NCI-H82 treated with DMSO at 0.1 percent for 48 hours (cell line): ENCODE results near the gene DNM3.

Source experiments
- DNase-seq: peaks from one replicate; lab custom pipeline; 2025; ENCODE audit not compliant: unreplicated experiment; lab: John Stamatoyannopoulos, UW

The DNM3 gene

DNA sequence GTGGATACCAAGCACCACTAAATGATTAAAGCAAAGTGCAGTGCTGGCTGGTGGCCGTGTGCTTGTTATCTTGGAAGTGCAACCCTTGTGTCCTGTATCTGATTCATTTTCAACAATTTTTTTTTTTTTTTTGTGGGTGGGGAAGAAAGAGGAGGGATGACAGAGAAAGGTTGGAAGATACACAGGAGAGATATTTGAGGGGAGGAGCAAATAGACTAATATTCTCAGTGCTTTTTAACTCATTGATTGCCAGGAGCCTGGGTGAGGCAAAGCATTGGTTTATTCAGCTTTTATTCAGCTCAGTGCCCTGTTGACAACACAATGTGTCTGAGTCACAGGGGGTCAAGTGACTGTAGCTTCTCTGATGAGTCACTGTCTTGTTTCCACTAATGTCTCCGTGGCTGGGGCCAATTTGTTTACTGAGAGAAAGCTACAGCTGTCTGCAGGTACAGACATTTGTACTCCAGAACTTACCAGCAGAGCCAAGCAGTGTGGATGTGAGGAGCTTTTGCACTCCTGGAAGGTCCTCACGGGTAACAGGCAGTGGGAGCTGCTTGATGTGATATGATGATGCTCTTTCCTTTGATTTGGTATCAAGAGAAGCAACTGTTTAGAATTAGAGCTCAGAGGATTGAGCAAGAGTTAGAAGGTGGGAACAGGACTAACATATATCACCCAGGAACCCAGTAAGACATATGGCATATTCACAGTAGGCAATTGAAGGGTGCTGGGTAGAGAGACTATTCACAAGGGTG, 23.6 kb upstream of the DNM3 start:
- DNase-seq = no peak

GRCh38 chr1:171819946-171820345, 21.4 kb upstream of the DNM3 start:
- DNase-seq = no peak

DNA sequence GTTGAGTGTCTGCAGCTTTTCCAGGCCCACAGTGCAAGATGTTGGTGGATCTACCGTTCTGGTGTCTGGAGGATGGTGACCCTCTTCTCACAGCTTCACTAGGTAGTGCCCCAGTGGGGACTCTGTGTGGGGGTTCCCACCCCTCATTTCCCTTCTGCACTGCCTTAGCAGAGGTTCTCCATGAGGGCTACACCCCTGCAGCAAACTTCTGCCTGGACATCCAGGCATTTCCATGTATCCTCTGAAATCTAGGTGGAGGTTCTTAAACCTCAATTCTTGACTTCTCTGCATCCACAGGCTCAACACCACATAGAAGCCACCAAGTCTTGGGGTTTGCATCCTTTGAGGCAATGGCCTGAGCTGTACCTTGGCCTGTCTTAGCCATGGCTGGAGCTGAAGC, 14.3 kb upstream of the DNM3 start:
- no peak for DNase-seq

DNA sequence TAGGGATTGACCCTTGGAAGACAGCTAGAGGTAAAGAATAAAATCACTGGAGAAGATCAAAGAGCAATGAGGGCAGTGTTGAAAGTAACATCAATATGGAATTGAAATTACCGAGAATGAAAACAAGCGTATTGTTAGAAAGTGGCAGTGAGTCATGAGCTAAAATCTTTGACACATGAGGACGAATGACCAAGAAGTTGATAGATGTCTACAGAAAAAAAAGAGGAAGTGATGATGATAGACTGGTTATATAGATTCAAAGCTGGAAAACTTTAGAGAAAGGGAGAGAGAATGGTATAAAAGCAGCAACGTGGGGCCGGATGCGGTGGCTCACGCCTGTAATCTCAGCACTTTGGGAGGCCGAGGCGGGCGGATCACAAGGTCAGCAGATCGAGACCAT, 12.5 kb upstream of the DNM3 start:
- DNase-seq = no peak

DNA sequence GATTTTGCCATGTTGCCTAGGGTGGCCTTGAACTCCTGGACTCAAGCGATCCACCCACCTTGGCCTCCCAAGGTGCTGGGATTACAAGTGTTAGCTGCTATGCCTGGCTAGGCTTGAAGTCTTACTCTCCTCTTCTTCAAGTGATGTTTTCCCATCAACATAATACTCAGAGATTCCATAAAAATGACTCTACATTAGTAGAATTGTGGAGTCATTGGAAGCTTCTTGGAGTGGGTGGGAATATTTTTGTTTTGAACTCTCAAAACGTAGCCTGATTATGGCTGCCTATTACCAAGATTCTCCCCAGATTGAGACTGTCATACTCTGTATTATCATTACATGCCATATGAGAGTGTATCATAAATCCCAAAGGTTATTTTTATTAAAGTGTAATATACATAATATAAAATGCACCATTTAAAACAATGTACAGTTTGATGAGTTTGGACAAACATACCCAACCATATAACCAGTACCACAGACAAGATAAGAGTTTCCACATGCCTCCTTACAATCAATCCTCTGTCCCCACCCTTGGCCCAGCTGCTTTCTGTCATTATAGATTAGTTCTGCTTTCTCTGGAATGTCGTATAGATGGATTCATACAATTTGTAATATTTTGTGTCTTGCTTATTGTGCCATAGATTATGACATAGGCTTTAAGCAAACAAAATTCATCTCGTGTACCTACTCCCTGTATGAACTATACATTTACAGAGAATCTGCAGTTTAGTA, 8.0 kb upstream of the DNM3 start:
- DNase-seq = no peak

DNA sequence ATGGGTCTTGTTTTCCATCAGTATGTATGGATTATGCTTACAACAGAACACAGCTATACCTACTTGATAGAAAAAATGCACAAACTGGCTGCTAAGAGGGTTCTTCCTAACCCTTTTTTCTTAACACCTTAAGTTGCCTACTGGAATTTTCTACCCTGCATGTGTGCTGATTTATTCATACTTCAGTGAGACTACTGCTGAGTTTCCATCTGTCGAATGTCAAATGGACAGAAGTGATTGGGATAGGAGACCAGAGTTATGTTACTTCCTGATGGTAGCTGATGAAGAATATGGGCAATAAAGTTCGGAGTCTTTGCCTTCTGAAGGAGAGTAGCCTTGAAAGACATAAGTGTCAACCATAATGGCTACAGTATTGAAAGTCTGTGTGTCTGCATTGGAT, 6.5 kb upstream of the DNM3 start:
- no peak for DNase-seq

GRCh38 chr1:171835891-171836290, 5.4 kb upstream of the DNM3 start:
- DNase-seq = no peak

- DNase-seq = no peak
Observed at GRCh38 chr1:171841931-171842761, 848 bp downstream of the DNM3 start.

DNA sequence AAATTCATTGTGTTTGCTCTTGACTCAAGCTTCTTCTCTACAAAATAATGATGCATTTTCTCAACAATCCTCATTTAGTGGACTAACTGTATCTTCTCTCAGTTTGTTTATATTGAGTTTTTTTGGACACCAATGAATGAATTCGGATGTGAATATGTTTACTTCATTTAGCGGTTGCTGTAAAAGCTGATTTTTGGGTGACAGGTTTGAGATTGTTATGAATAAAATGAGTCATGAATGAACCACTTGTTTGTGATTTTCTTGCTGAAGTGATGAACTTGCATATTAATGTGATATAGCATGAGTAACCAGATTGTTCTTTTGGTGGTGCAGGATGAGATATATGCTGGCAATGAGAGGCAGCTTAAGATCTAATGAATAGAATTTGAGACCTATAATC, 3.1 kb downstream of the DNM3 start:
- DNase-seq = no peak

DNA sequence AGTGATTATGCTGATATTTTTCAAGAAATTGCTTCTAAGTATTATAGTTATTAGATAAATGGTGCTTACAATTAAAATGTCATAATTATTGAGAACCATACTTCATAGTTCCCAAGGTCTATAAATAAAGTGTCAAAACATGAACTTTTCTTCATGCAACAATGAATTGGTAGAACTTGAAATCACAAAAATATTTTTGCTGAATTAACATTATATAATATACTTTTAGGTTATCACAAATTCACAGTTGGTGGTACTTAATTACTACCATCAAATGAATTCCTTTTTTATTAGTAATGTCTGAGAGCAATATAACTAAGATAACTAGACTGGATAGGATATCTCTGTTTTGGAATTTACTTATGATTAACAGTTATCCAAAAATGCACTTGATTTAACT, 4.7 kb downstream of the DNM3 start:
- no peak for DNase-seq

- no peak for DNase-seq
Observed at GRCh38 chr1:171849245-171849898, 8.1 kb downstream of the DNM3 start.

DNA sequence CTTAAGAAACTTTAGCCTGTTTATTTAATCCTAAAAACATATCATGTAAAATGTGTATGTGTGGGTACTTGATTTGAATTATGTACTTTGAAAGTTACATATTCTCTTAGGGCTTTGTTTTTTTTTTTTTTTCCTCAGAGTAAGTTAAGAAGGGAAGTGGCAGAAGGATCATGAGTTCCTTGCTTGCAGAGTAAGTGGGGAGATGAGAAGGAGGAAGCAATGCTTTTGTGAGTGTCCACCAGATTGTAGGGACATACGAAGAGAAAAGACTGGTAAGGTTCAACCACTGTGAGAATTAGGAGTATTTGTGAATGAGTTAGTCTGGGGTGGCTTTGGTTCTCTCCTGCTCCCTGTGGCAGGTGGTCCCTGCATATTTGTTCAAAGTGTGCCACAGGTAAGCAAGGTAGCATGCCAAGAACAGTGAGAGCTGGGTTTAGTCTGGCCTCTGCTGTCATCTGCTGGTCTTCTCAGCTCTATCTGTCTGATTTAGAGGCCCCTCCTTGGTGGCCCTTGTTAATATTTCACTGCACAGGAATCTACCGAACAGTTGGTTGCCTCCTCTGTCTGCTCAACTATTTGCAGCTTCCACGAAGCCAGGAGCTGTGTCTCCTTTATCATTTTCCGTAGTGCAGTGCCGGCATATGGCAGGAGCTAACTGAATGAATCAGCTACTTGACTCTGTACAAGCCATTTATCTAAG, 9.5 kb downstream of the DNM3 start:
- no peak for DNase-seq

- no peak for DNase-seq
Observed at GRCh38 chr1:171852272-171852671, 11.0 kb downstream of the DNM3 start.

DNA sequence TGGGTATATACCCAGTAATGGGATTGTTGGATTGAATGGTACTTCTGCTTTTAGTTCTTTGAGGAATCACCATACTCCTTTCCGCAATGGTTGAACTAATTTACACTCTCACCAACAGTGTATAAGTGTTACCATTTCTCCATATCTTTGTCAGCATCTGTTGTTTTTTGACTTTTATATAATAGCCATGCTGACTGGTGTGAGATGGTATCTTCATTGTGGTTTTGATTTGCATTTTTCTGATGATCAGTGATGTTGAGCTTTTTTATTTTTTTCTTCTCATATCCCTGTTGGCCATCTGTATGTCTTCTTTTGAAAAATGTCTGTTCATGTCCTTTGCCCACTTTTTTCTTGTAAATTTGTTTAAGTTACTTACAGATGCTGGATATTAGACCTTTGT, 14.1 kb downstream of the DNM3 start:
- DNase-seq = no peak

GRCh38 chr1:171858696-171859095, 17.4 kb downstream of the DNM3 start:
- no peak for DNase-seq

DNA sequence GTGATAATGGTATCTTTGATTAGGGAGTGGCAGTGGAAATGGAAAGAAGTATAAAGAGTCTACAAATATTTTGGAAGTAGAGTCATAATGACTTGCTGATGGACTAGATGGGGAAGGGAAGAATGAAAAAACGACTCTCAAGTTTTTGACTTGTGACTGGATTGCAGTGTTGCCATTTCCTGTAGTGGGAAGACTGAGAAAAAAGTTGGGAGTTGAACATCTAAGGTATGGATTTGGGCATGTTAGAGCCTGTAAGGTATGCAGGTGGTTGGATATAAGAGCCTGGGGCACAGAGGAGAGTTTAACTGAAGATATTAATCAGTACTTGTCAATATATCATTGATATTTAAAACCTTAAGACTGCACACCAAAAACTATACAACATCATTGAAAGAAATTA, 19.4 kb downstream of the DNM3 start:
- no peak for DNase-seq

- no peak for DNase-seq
Observed at GRCh38 chr1:171863531-171863930, 22.2 kb downstream of the DNM3 start.

DNA sequence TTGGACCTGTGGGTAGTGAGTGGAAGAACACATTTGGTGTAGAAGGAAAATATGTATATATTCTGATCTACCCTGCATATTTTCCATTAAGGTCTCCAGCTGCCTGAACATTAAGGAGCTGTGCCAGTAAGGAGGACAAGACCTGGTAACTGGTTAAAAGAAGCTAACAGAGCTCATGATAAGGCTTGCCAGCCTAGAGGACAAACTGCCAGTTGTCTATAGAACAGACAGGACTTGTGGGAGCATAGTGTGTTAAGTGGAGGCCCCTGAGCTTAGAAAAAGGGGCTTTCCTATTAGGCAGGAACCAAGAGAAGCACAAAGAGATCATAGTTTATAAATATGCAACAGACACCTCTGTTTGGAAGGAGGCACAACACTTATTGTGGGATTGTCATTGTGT, 23.0 kb downstream of the DNM3 start:
- no peak for DNase-seq

DNA sequence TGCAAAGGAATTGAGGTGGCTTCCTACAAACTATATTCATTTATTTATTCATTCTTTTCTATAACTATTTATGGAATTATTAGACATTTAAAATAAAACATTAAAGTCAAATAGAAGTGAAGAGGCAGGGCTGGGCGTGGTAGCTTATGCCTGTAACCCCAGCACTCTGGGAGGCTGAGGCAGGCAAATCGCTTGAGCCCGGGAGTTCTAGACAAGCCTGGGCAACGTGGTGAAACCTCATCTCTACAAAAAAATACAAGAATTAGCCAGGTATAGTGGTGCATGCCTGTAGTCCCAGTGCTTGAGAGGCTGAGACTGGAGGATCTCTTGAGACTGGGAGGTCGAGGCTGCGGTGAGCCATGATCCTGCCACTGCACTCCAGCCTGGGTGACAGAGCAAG, 23.8 kb downstream of the DNM3 start:
- no peak for DNase-seq

DNA sequence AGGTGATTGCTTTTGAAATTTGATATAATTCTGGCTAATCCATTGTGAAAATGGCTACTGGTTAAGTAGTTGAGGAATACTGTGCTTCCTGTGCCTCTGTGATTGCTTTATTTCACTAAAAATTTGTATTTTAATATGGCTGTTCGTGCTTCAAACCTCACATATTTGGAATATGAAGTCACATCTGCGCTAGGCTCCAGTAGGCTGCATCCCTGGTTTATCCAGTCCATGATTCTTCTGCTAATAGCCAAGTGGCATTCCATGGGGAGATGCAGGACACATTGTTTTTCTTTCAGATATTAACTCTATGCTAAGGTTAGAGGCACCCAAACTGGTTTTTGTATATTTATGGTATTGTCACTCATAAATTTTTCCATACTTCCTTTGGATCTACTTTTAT, 25.9 kb downstream of the DNM3 start:
- DNase-seq = no peak
